ENCODE measurements around the gene SMPDL3A. TPM values are rescaled to one million over a fixed set of nuclear protein-coding genes. Genes with fewer than 3 reads are reported as not detected.

Gene SMPDL3A
- total RNA-seq, 1 donor from 2014 or later: 6.8 TPM

GRCh38 chr6:122845916-122846612 is 57.0 kb downstream of the SMPDL3A start:
- H3K27me3 ChIP-seq (ENCODE audit: control insufficient read depth, insufficient read depth, low read length): no peaks in the 10 kb centered on the region
- no peak overlapping the region for H3K4me3 ChIP-seq (ENCODE audit: low read depth, low read length)
- H3K36me3 ChIP-seq (ENCODE audit: control insufficient read depth, insufficient read depth, low read length): no peaks in the 10 kb centered on the region
- no peak for DNase-seq (ENCODE audit: low read depth)
- no peak for TF ChIP-seq CTCF (IDR thresholded peaks at IDR 0.05; ENCODE audit: insufficient read depth, low read length, poor library complexity, severe bottlenecking)

GRCh38 chr6:122853259-122853995 is 64.4 kb downstream of the SMPDL3A start:
- Histone ChIP-seq H3K4me3 (ENCODE audit: low read depth, low read length) (no peak overlapping the region), H3K27me3 (ENCODE audit: control insufficient read depth, insufficient read depth, low read length) (no peaks in the 10 kb centered on the region), H3K36me3 (ENCODE audit: control insufficient read depth, insufficient read depth, low read length) (no peaks in the 10 kb centered on the region)
- no peak for TF ChIP-seq CTCF (IDR thresholded peaks at IDR 0.05; ENCODE audit: insufficient read depth, low read length, poor library complexity, severe bottlenecking)
- DNase-seq (ENCODE audit: low read depth): no peak

Other genes starting within 250 kb of the SMPDL3A start
- 10.6 and 15.3 TPM in 2 replicates for gene PKIB, start 178.9 kb upstream of the SMPDL3A start, total RNA-seq
- not detected in 2 replicates for gene FABP7, start 9.5 kb upstream of the SMPDL3A start, total RNA-seq
- gene CLVS2, start 207.0 kb downstream of the SMPDL3A start, total RNA-seq: 0.04 and 0.07 TPM in 2 replicates